Common myeloid progenitor, CD34-positive (primary cell): Measurements from ENCODE around the gene APOO.
"Not testable (repeated sequence)": the region's sequence is repeated elsewhere in the genome, so short reads cannot be mapped to it uniquely, and the experiment has no call there.

Experiments
- CTCF ChIA-PET: fragments of 350-600 bp; sonication (Branson Sonifier 250); formaldehyde crosslinking; loops from one replicate; lab custom pipeline; 2021; ENCODE audit warnings: antibody characterized with exemption; lab: Charles Lee
- POLR2A ChIA-PET: fragments of 350-600 bp; sonication (Branson Sonifier 250); formaldehyde crosslinking; loops from one replicate; lab custom pipeline; 2021; ENCODE audit warnings: antibody characterized with exemption; lab: Charles Lee
- DNase-seq, 3 donors: peaks; one replicate each; pipeline versions ENCODE4 v3.0.0 to v3.0.0-alpha.2; 2013
- H3K27ac ChIP-seq, 2 experiments: 1 replicate in 1 of 2; 2 replicates in 1 of 2; pipeline ENCODE4 v1.7.0; 2013; ENCODE audit warnings: inconsistent platforms in 2 of 2, low read length in 2 of 2, mild to moderate bottlenecking in 2 of 2, low read depth in 1 of 2, moderate library complexity in 1 of 2; ENCODE audit not compliant: severe bottlenecking in 2 of 2, insufficient read depth in 1 of 2, poor library complexity in 1 of 2
- H3K27me3 ChIP-seq, 5 experiments: replicated peaks in 2 of 5; 1 replicate in 3 of 5; 2 replicates in 2 of 5; pipeline versions ENCODE4 v1.6.1 to v1.7.0; 2013; ENCODE audit warnings: low read length in 4 of 5, mild to moderate bottlenecking in 2 of 5, moderate library complexity in 2 of 5, inconsistent platforms in 1 of 5; ENCODE audit not compliant: insufficient read depth in 5 of 5, control insufficient read depth in 4 of 5
- H3K36me3 ChIP-seq, 4 experiments: 1 replicate in 2 of 4; 2 replicates in 2 of 4; pipeline versions ENCODE4 v1.6.1 to v1.7.0; 2013; ENCODE audit warnings: low read length in 3 of 4, control low read depth in 1 of 4, mild to moderate bottlenecking in 1 of 4; ENCODE audit not compliant: control insufficient read depth in 4 of 4, insufficient read depth in 4 of 4
- H3K4me1 ChIP-seq, 4 experiments: 1 replicate in 3 of 4; 2 replicates in 1 of 4; pipeline versions ENCODE4 v1.6.1 to v1.7.1; 2013; ENCODE audit warnings: low read length in 3 of 4, mild to moderate bottlenecking in 3 of 4, control low read depth in 1 of 4, inconsistent platforms in 1 of 4, moderate library complexity in 1 of 4; ENCODE audit not compliant: control insufficient read depth in 4 of 4, insufficient read depth in 4 of 4; ENCODE audit errors: control extremely low read depth in 1 of 4
- H3K4me3 ChIP-seq, 7 experiments: 1 replicate in 4 of 7; 2 replicates in 3 of 7; pipeline versions ENCODE4 v1.5.1 to v1.7.0; 2013; ENCODE audit warnings: mild to moderate bottlenecking in 7 of 7, low read length in 6 of 7, moderate library complexity in 6 of 7, inconsistent platforms in 2 of 7, low read depth in 2 of 7, control low read depth in 1 of 7; ENCODE audit not compliant: insufficient read depth in 4 of 7, control insufficient read depth in 1 of 7; ENCODE audit errors: extremely low read depth in 1 of 7
- H3K9me3 ChIP-seq, 5 experiments: 1 replicate in 4 of 5; 2 replicates in 1 of 5; pipeline versions ENCODE4 v1.6.1 to v1.7.1; 2013; ENCODE audit warnings: low read length in 4 of 5, mild to moderate bottlenecking in 2 of 5, inconsistent platforms in 1 of 5, low read depth in 1 of 5, moderate library complexity in 1 of 5; ENCODE audit not compliant: control insufficient read depth in 4 of 5, insufficient read depth in 2 of 5; ENCODE audit errors: control extremely low read depth in 1 of 5
- WGBS: methylation state at CpG from one replicate; pipeline ENCODE4 v1.1.5; 2013; ENCODE audit not compliant: insufficient coverage; 5-methylcytosine and 5-hydroxymethylcytosine counted together

Gene APOO

GRCh38 chrX:23898412-23898959 lies 9.3 kb downstream of the APOO start:
- Histone ChIP-seq H3K36me3 (no peaks in the 10 kb centered on the region), H3K9me3 (no peaks in the 10 kb centered on the region), H3K4me1 (peaks cover 0 to 16% (median 3%) of the 10 kb centered on the region in 4 experiments), H3K27me3 (no peaks in the 10 kb centered on the region), H3K4me3 (no peak overlapping the region), H3K27ac (no peak overlapping the region)
- POLR2A ChIA-PET = no interaction called here
- CTCF ChIA-PET = no interaction called here
- DNase-seq = no peak
- WGBS = 78% methylated on average over 3 of the region's 3 CpGs

DNA sequence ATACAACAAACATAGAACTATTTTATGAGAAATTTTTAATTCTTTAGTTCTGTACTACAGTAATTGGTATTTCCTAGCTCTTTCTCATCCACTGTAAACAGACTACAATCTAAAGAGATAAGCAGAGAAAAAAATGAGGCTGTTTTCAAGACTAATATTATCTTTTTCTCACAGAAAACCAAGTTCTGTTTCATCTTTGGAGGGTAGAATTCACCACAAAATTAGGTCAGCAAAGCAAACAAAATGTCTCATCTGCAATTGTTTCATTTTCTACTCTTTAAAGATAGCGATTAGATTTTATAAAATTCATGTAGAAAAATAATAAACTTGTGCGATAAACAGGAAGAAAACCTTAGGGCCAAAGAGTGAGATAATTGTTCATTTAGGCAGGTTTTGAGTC lies 10.8 kb downstream of the APOO start:
- Histone ChIP-seq H3K4me1 (peaks cover 0 to 12% (median 1%) of the 10 kb centered on the region in 4 experiments), H3K9me3 (no peaks in the 10 kb centered on the region), H3K27ac (peak overlapping the region in 1 of 2 experiments; percentile 34), H3K27me3 (no peaks in the 10 kb centered on the region), H3K36me3 (no peaks in the 10 kb centered on the region), H3K4me3 (no peak overlapping the region)
- no CpG with 5 or more reads among the region's 2 CpGs for WGBS
- peak in 2 of 3 donors; percentile 27 to 41 for DNase-seq
- POLR2A ChIA-PET = no interaction called here
- CTCF ChIA-PET = interaction anchor here (1.0 to 1.1 kb wide), 2 partner anchors 35 to 114 kb away, joined by 3 to 4 read pairs; no protein-coding TSS in a partner anchor

- H3K4me3 ChIP-seq, POLR2A ChIA-PET, H3K9me3 ChIP-seq, H3K36me3 ChIP-seq, H3K27ac ChIP-seq, DNase-seq, H3K4me1 ChIP-seq, H3K27me3 ChIP-seq: not testable (repeated sequence)
- 56% methylated on average over 1 of the region's 4 CpGs for WGBS
- CTCF ChIA-PET = interaction anchor here (0.8 kb wide), 1 partner anchor 115 kb away, joined by 3 read pairs; no protein-coding TSS in a partner anchor
Measured at GRCh38 chrX:23896539-23896938, 11.2 kb downstream of the APOO start.

DNA sequence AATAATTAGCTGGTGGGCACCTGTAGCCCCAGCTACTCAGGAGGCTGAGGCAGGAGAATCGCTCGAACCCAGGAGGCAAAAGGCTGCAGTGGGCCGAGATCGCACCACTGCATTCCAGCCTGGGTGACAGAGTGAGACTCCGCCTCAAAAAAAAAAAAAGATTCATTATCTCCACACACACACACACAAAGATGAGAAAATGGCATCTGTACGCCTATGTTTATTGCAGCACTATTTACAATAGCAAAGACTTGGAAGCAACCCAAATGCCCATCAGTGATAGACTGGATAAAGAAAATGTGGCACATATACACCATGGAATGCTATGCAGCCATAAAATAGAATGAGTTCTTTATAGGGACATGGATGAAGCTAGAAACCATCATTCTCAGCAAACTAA lies 12.7 kb downstream of the APOO start:
- 80% methylated on average over 1 of the region's 6 CpGs for WGBS
- H3K27me3 ChIP-seq, DNase-seq, CTCF ChIA-PET, H3K36me3 ChIP-seq, POLR2A ChIA-PET, H3K9me3 ChIP-seq, H3K4me1 ChIP-seq, H3K4me3 ChIP-seq, H3K27ac ChIP-seq: not testable (repeated sequence)

DNA sequence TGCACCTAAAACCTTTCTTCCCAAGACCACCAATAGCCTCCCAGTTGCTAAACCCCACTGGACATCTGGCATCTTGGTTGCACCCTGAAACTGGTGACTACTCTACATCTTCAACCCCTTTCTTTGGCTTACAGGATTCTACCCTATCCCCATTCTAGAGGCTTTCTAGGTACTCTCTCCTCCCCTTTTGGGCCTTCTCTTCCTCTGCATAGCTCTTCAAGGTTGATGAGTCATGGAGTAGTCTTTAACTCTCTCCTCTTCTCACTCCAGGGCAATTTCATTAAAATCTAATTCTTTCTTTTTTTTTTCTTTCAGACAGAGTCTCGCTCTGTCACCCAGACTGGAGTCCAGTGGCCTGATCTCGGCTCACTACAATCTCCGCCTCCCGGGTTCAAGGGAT lies 16.8 kb downstream of the APOO start:
- Histone ChIP-seq H3K27ac (no peak overlapping the region), H3K9me3 (no peaks in the 10 kb centered on the region), H3K36me3 (no peaks in the 10 kb centered on the region), H3K4me1 (no peaks in the 10 kb centered on the region), H3K4me3 (no peak overlapping the region), H3K27me3 (no peaks in the 10 kb centered on the region)
- ChIA-PET CTCF (interaction anchor here (0.5 to 0.6 kb wide), 2 partner anchors 45 to 107 kb away, joined by 3 read pairs; no protein-coding TSS in a partner anchor), POLR2A (no interaction called here)
- DNase-seq = no peak
- 95% methylated on average over 4 of the region's 4 CpGs for WGBS

GRCh38 chrX:23888887-23889501 lies 18.7 kb downstream of the APOO start:
- DNase-seq = no peak
- Histone ChIP-seq H3K4me1 (peaks cover 0 to 7% (median 2%) of the 10 kb centered on the region in 4 experiments), H3K27me3 (no peaks in the 10 kb centered on the region), H3K9me3 (no peaks in the 10 kb centered on the region), H3K4me3 (no peak overlapping the region), H3K27ac (no peak overlapping the region), H3K36me3 (no peaks in the 10 kb centered on the region)
- POLR2A ChIA-PET = no interaction called here
- CTCF ChIA-PET = interaction anchor here (0.6 kb wide), 1 partner anchor 16 kb away, joined by 3 read pairs; no protein-coding TSS in a partner anchor
- 67% methylated on average over 1 of the region's 3 CpGs for WGBS

- CTCF ChIA-PET = no interaction called here
- H3K36me3 ChIP-seq = no peaks in the 10 kb centered on the region
- no peak for DNase-seq
- H3K27me3 ChIP-seq = peaks cover 0 to 6% (median 0%) of the 10 kb centered on the region in 5 experiments
- H3K4me1 ChIP-seq = peaks cover 0 to 9% (median 2%) of the 10 kb centered on the region in 4 experiments
- H3K9me3 ChIP-seq = no peaks in the 10 kb centered on the region
- POLR2A ChIA-PET = no interaction called here
- 91% methylated on average over 3 of the region's 4 CpGs for WGBS
- no peak overlapping the region for H3K4me3 ChIP-seq
- H3K27ac ChIP-seq = no peak overlapping the region
Measured at GRCh38 chrX:23887918-23888317, 19.8 kb downstream of the APOO start.
